Brain microvascular endothelial cell (primary cell): ENCODE measurements around the gene SOST.

Experiments
- DNase-seq: peaks from one replicate; pipeline ENCODE4 v3.0.0-alpha.2; 2020
- H3K27ac ChIP-seq: fragments of 250-450 bp; sonication (Bioruptor Pico); 2 replicates; pipeline ENCODE4 v1.5.1; 2020; ENCODE audit warnings: mild to moderate bottlenecking, moderate library complexity
- H3K27me3 ChIP-seq: fragments of 250-450 bp; sonication (Bioruptor Pico); replicated peaks from 2 replicates; pipeline ENCODE4 v1.5.1; 2020; ENCODE audit warnings: mild to moderate bottlenecking
- H3K36me3 ChIP-seq: fragments of 250-450 bp; sonication (Bioruptor Pico); replicated peaks from 2 replicates; pipeline ENCODE4 v1.5.1; 2020; ENCODE audit warnings: mild to moderate bottlenecking
- H3K4me3 ChIP-seq: 2 replicates; pipeline ENCODE4 v1.5.1; 2011; ENCODE audit warnings: low read depth, mild to moderate bottlenecking, control low read depth, low read length, moderate library complexity
- CTCF ChIP-seq: IDR thresholded peaks from 2 replicates; pipeline ENCODE4 v1.5.1; 2011; ENCODE audit warnings: low read depth, mild to moderate bottlenecking, moderate library complexity, low read length, control low read depth, inconsistent platforms; ENCODE audit errors: missing control alignments
- in situ Hi-C: cut with HindIII; loops from 2 replicates; pipeline ENCODE4 v1.10.0; 2017; ENCODE audit warnings: low sequenced_read_pairs, low pct_ligation_motif_present

SOST gene

GRCh38 chr17:43771463-43771862 is 12.9 kb upstream of the SOST start:
- no peak for TF ChIP-seq CTCF
- in situ Hi-C loops: no loop called here
- H3K36me3 ChIP-seq: peaks cover 65% of the 10 kb centered on the region

GRCh38 chr17:43770957-43771356 is 12.4 kb upstream of the SOST start:
- H3K36me3 ChIP-seq: peaks cover 63% of the 10 kb centered on the region
- H3K27ac ChIP-seq: no peak overlapping the region
- H3K27me3 ChIP-seq: no peaks in the 10 kb centered on the region
- no peak overlapping the region for H3K4me3 ChIP-seq
- in situ Hi-C loops: no loop called here
- no peak for TF ChIP-seq CTCF
- DNase-seq: no peak

More at GRCh38 chr17:43771463-43771862, 12.9 kb upstream of the SOST start:
- Histone ChIP-seq H3K27me3 (no peaks in the 10 kb centered on the region), H3K27ac (no peak overlapping the region), H3K4me3 (no peak overlapping the region)
- no peak for DNase-seq

GRCh38 chr17:43769859-43770258 is 11.3 kb upstream of the SOST start:
- in situ Hi-C loops: no loop called here
- H3K4me3 ChIP-seq: no peak overlapping the region
- no peak for TF ChIP-seq CTCF
- H3K27ac ChIP-seq: no peak overlapping the region
- H3K36me3 ChIP-seq: peaks cover 59% of the 10 kb centered on the region
- H3K27me3 ChIP-seq: no peaks in the 10 kb centered on the region
- DNase-seq: no peak

GRCh38 chr17:43769426-43769825 is 10.8 kb upstream of the SOST start:
- DNase-seq: no peak
- no peak for TF ChIP-seq CTCF
- no peak overlapping the region for H3K4me3 ChIP-seq
- H3K27ac ChIP-seq: no peak overlapping the region
- H3K36me3 ChIP-seq: peaks cover 55% of the 10 kb centered on the region
- in situ Hi-C loops: no loop called here
- H3K27me3 ChIP-seq: no peaks in the 10 kb centered on the region

- in situ Hi-C loops: no loop called here
- Histone ChIP-seq H3K36me3 (peaks cover 52% of the 10 kb centered on the region), H3K27me3 (no peaks in the 10 kb centered on the region), H3K4me3 (no peak overlapping the region), H3K27ac (no peak overlapping the region)
- no peak for DNase-seq
- no peak for TF ChIP-seq CTCF
Observed at GRCh38 chr17:43768943-43769342, 10.4 kb upstream of the SOST start.

- no peak for DNase-seq
- Histone ChIP-seq H3K27ac (no peak overlapping the region), H3K4me3 (no peak overlapping the region), H3K27me3 (no peaks in the 10 kb centered on the region), H3K36me3 (peaks cover 47% of the 10 kb centered on the region)
- no peak for TF ChIP-seq CTCF
- in situ Hi-C loops: no loop called here
Observed at GRCh38 chr17:43768382-43768781, 9.8 kb upstream of the SOST start.
